NT2/D1 (cell line): ENCODE data around the gene VAV1.
"Not testable (repeated sequence)": the region's sequence is repeated elsewhere in the genome, so short reads cannot be mapped to it uniquely, and the experiment has no call there.

Experiments used
- DNase-seq: peaks from one replicate; pipeline ENCODE4 v3.0.0-alpha.2; 2011; ENCODE audit warnings: low read depth, low spot score
- H3K27me3 ChIP-seq: 2 replicates; pipeline ENCODE4 v1.6.0; 2011; ENCODE audit warnings: mild to moderate bottlenecking; ENCODE audit not compliant: insufficient read length, insufficient read depth
- H3K36me3 ChIP-seq: 2 replicates; pipeline ENCODE4 v1.6.1; 2011; ENCODE audit warnings: mild to moderate bottlenecking, low read length, mixed read lengths; ENCODE audit not compliant: insufficient read depth, insufficient read length
- H3K4me1 ChIP-seq: 2 replicates; pipeline ENCODE4 v1.5.1; 2011; ENCODE audit not compliant: insufficient read depth, insufficient read length
- H3K4me3 ChIP-seq: 2 replicates; pipeline ENCODE4 v1.5.1; 2011; ENCODE audit warnings: low read depth; ENCODE audit not compliant: insufficient read length
- H3K9ac ChIP-seq: 2 replicates; pipeline ENCODE4 v1.6.0; 2011; ENCODE audit warnings: low read depth; ENCODE audit not compliant: insufficient read length
- H3K9me3 ChIP-seq: 2 replicates; pipeline ENCODE4 v1.5.1; 2011; ENCODE audit warnings: mild to moderate bottlenecking, low read length; ENCODE audit not compliant: insufficient read depth
- SUZ12 ChIP-seq: IDR thresholded peaks from 2 replicates; pipeline ENCODE4 v1.6.1; 2011; ENCODE audit not compliant: insufficient read length, insufficient read depth; ENCODE audit errors: extremely low read depth
- YY1 ChIP-seq: IDR thresholded peaks from 2 replicates; pipeline ENCODE4 v1.6.1; 2011; ENCODE audit not compliant: insufficient read length, insufficient read depth
- ZNF274 ChIP-seq: IDR thresholded peaks from 2 replicates; pipeline ENCODE4 v1.6.1; 2011; ENCODE audit warnings: mild to moderate bottlenecking, low read depth, low read length

VAV1 gene

GRCh38 chr19:6773323-6773931 is 919 bp downstream of the VAV1 start:
- TF ChIP-seq YY1 = no peak
- no peak for TF ChIP-seq SUZ12
- no peak for TF ChIP-seq ZNF274
- no peak for DNase-seq
- H3K9ac ChIP-seq = no peak overlapping the region
- peaks cover 7% of the 10 kb centered on the region for H3K4me1 ChIP-seq
- no peaks in the 10 kb centered on the region for H3K9me3 ChIP-seq
- no peaks in the 10 kb centered on the region for H3K27me3 ChIP-seq
- no peaks in the 10 kb centered on the region for H3K36me3 ChIP-seq
- H3K4me3 ChIP-seq = no peak overlapping the region

- no peak overlapping the region for H3K4me3 ChIP-seq
- H3K9ac ChIP-seq = no peak overlapping the region
- TF ChIP-seq ZNF274 (no peak), SUZ12 (no peak), YY1 (no peak)
- DNase-seq = no peak
- no peaks in the 10 kb centered on the region for H3K27me3 ChIP-seq
- no peaks in the 10 kb centered on the region for H3K9me3 ChIP-seq
- H3K36me3 ChIP-seq = no peaks in the 10 kb centered on the region
- H3K4me1 ChIP-seq = peaks cover 7% of the 10 kb centered on the region
These were observed 2.6 kb downstream of the VAV1 start for GRCh38 chr19:6774821-6775707.

DNA sequence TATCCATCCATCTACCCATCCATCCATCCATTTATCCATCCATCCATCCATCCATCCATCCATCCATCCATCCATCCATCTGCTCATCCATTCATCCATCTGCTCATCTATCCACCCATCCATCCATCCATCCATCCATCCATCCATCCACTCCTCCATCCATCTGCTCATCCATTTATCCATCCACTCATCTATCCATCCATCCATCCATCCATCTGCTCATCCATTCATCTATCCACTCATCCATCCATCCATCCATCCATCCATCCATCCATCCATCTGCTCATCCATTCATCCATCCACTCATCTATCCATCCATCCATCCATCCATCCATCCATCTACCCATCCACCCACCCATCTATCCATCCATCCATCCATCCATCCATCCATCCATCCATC is 3.5 kb downstream of the VAV1 start:
- not testable (repeated sequence) for H3K4me3 ChIP-seq, DNase-seq

DNA sequence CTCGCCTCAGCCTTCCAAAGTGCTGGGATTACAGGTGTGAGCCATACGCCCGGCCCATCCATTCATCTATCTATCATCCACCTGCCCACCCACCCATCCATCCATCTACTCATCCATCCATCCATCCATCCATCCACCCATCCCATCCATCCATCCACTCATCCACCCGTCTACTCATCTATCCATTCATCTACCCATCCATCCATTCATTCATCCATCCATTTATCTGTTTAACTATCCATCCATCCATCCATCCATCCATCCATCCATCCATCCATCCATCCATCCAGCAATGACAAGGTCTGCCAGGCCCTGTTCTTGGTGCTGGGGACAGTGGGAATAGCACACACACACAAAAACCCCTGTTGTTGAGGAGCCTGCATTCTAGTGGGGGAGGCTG is 4.5 kb downstream of the VAV1 start:
- DNase-seq = no peak
- H3K9me3 ChIP-seq = no peaks in the 10 kb centered on the region
- no peak for TF ChIP-seq SUZ12
- TF ChIP-seq YY1 = no peak
- TF ChIP-seq ZNF274 = no peak
- H3K9ac ChIP-seq = no peak overlapping the region
- no peaks in the 10 kb centered on the region for H3K27me3 ChIP-seq
- peaks cover 7% of the 10 kb centered on the region for H3K4me1 ChIP-seq
- no peak overlapping the region for H3K4me3 ChIP-seq
- no peaks in the 10 kb centered on the region for H3K36me3 ChIP-seq

More for the DNA sequence above, 3.5 kb downstream of the VAV1 start:
- H3K4me1 ChIP-seq, H3K9me3 ChIP-seq, H3K27me3 ChIP-seq, H3K36me3 ChIP-seq, H3K9ac ChIP-seq: not testable (repeated sequence)

DNA sequence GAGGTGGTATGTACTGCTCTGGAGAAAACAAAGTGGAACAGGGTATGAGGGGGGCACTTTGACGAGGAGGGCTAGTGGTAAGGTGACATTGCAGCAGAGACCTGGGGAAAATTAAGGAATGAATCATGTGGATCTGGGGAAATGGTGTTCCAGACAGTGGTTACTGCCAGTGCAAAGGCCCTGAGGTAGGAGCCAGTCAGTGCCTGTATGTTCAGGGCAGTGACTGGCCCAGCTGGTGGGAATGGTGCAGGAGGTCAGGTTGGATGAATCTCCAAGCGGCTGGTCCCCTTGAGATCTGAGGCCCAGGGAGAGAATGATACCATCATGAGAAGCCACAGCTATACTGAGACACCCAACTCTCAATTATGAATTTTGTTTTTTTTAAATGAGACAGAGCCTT is 4.9 kb downstream of the VAV1 start:
- H3K4me3 ChIP-seq = no peak overlapping the region
- H3K27me3 ChIP-seq = no peaks in the 10 kb centered on the region
- no peaks in the 10 kb centered on the region for H3K9me3 ChIP-seq
- peaks cover 7% of the 10 kb centered on the region for H3K4me1 ChIP-seq
- H3K36me3 ChIP-seq = no peaks in the 10 kb centered on the region
- no peak for DNase-seq
- TF ChIP-seq ZNF274 (no peak), SUZ12 (no peak), YY1 (no peak)
- H3K9ac ChIP-seq = no peak overlapping the region

GRCh38 chr19:6778386-6778785 is 5.9 kb downstream of the VAV1 start:
- peaks cover 2% of the 10 kb centered on the region for H3K4me1 ChIP-seq
- TF ChIP-seq YY1 = no peak
- no peak for TF ChIP-seq ZNF274
- no peak for TF ChIP-seq SUZ12
- DNase-seq = no peak
- no peaks in the 10 kb centered on the region for H3K27me3 ChIP-seq
- no peak overlapping the region for H3K9ac ChIP-seq
- no peaks in the 10 kb centered on the region for H3K9me3 ChIP-seq
- no peaks in the 10 kb centered on the region for H3K36me3 ChIP-seq
- no peak overlapping the region for H3K4me3 ChIP-seq

- Histone ChIP-seq H3K9ac (no peak overlapping the region), H3K27me3 (no peaks in the 10 kb centered on the region), H3K4me1 (no peaks in the 10 kb centered on the region), H3K36me3 (no peaks in the 10 kb centered on the region), H3K4me3 (no peak overlapping the region), H3K9me3 (no peaks in the 10 kb centered on the region)
- no peak for DNase-seq
- TF ChIP-seq YY1 = no peak
- TF ChIP-seq SUZ12 = no peak
These were observed 6.7 kb downstream of the VAV1 start for GRCh38 chr19:6779206-6779605.
